ENCODE measurements around the gene PLEKHH3.
A peak's percentile ranks its signal among the peaks of the same experiment; 100 is the strongest.

PLEKHH3 gene

GRCh38 chr17:42659079-42659931 lies 17.5 kb downstream of the PLEKHH3 start, which contains the start of gene TUBG2:
TSS of gene TUBG2 (plus strand) at chr17:42659284. CDS start at chr17:42659504, 220 bp downstream.
- peak within 1 kb of the TSS; percentile 69 for H2AFZ ChIP-seq (ENCODE audit: low read depth)
- H3K27ac ChIP-seq = peak within 1 kb of the TSS; percentile 11; the same call in 1 of the 2 replicates
- no peaks in the 10 kb centered on the region for H3K79me2 ChIP-seq (ENCODE audit: insufficient read depth, low read depth)
- peaks cover 57% of the 10 kb centered on the region for H3K4me1 ChIP-seq (ENCODE audit: low read depth, poor library complexity, severe bottlenecking)
- H4K20me1 ChIP-seq (ENCODE audit: insufficient read depth) = no peaks in the 10 kb centered on the region
- H3K36me3 ChIP-seq (ENCODE audit: insufficient read depth) = no peaks in the 10 kb centered on the region
- no peak within 1 kb of the TSS for H3K4me3 ChIP-seq (IDR thresholded peaks at IDR 0.05; ENCODE audit: insufficient read depth, low read depth, low read length)
- TF ChIP-seq CTCF (conservative IDR thresholded peaks at IDR 0.05; ENCODE audit: low read depth, low read length) = no peak
- H3K27me3 ChIP-seq (ENCODE audit: insufficient read depth, low read depth) = no peaks in the 10 kb centered on the region
- peak within 1 kb of the TSS; percentile 82 for H3K4me2 ChIP-seq
- peak within 1 kb of the TSS; percentile 41; the same call in 1 of the 2 replicates for H3K9ac ChIP-seq

- TF ChIP-seq CTCF (conservative IDR thresholded peaks at IDR 0.05; ENCODE audit: low read depth, low read length) = no peak
- H3K4me1 ChIP-seq (ENCODE audit: low read depth, poor library complexity, severe bottlenecking) = peaks cover 57% of the 10 kb centered on the region
- H4K20me1 ChIP-seq (ENCODE audit: insufficient read depth) = no peaks in the 10 kb centered on the region
- H3K4me3 ChIP-seq (IDR thresholded peaks at IDR 0.05; ENCODE audit: insufficient read depth, low read depth, low read length) = no peak overlapping the region
- no peak overlapping the region for H3K9ac ChIP-seq
- H3K27ac ChIP-seq = no peak overlapping the region
- H3K79me2 ChIP-seq (ENCODE audit: insufficient read depth, low read depth) = no peaks in the 10 kb centered on the region
- H3K36me3 ChIP-seq (ENCODE audit: insufficient read depth) = no peaks in the 10 kb centered on the region
- H3K27me3 ChIP-seq (ENCODE audit: insufficient read depth, low read depth) = no peaks in the 10 kb centered on the region
- H3K4me2 ChIP-seq = peak overlapping the region; percentile 82
- H2AFZ ChIP-seq (ENCODE audit: low read depth) = no peak overlapping the region
Observed at GRCh38 chr17:42657824-42658588, 18.8 kb downstream of the PLEKHH3 start.

- Histone ChIP-seq H3K27ac (peak overlapping the region; percentile 26), H3K4me2 (peak overlapping the region; percentile 26)
Observed at GRCh38 chr17:42655528-42655927, 21.3 kb downstream of the PLEKHH3 start.

More at GRCh38 chr17:42655528-42655927, 21.3 kb downstream of the PLEKHH3 start:
- Histone ChIP-seq H3K9ac (no peak overlapping the region), H3K27me3 (ENCODE audit: insufficient read depth, low read depth) (no peaks in the 10 kb centered on the region), H3K79me2 (ENCODE audit: insufficient read depth, low read depth) (no peaks in the 10 kb centered on the region), H4K20me1 (ENCODE audit: insufficient read depth) (no peaks in the 10 kb centered on the region), H3K36me3 (ENCODE audit: insufficient read depth) (no peaks in the 10 kb centered on the region), H3K4me3 (IDR thresholded peaks at IDR 0.05; ENCODE audit: insufficient read depth, low read depth, low read length) (no peak overlapping the region), H2AFZ (ENCODE audit: low read depth) (no peak overlapping the region), H3K4me1 (ENCODE audit: low read depth, poor library complexity, severe bottlenecking) (peaks cover 44% of the 10 kb centered on the region)
- TF ChIP-seq CTCF (conservative IDR thresholded peaks at IDR 0.05; ENCODE audit: low read depth, low read length) = no peak

All from KMS-11 (cell line).